Stimulated activated CD4-positive, alpha-beta T cell treated with anti-CD3 and anti-CD28 coated beads, Interleukin-4, amount 100 ng/mL, for 1 hour (primary cell): ENCODE data around the gene C1orf226.
"Not testable (repeated sequence)": the region's sequence is repeated elsewhere in the genome, so short reads cannot be mapped to it uniquely, and the experiment has no call there.

ENCODE experiments used
- DNase-seq: peaks from one replicate; pipeline ENCODE4 v3.0.0-alpha.2; 2020

C1orf226 gene

GRCh38 chr1:162416215-162416614, 34.7 kb downstream of the C1orf226 start:
- DNase-seq, result no peak

GRCh38 chr1:162416909-162417308, 35.4 kb downstream of the C1orf226 start:
- no peak for DNase-seq

- no peak for DNase-seq
Measured at GRCh38 chr1:162417650-162418049, 36.1 kb downstream of the C1orf226 start.

GRCh38 chr1:162418584-162418983, 37.1 kb downstream of the C1orf226 start:
- DNase-seq, result not testable (repeated sequence)

- DNase-seq, result not testable (repeated sequence)
Measured at GRCh38 chr1:162419450-162419931, 38.0 kb downstream of the C1orf226 start.

GRCh38 chr1:162420120-162420519, 38.6 kb downstream of the C1orf226 start:
- no peak for DNase-seq

GRCh38 chr1:162421258-162422164, 40.0 kb downstream of the C1orf226 start:
- no peak for DNase-seq

GRCh38 chr1:162422662-162423375, 41.3 kb downstream of the C1orf226 start:
- DNase-seq, result no peak

GRCh38 chr1:162430583-162430982, 49.1 kb downstream of the C1orf226 start:
- DNase-seq, result no peak

- not testable (repeated sequence) for DNase-seq
Measured at GRCh38 chr1:162432977-162433713, 51.6 kb downstream of the C1orf226 start.
